Measurements from ENCODE around the gene EFEMP2. TPM values are rescaled to one million over a fixed set of nuclear protein-coding genes. Genes with fewer than 3 reads are reported as not detected.

Gene EFEMP2
- total RNA-seq, 3 donors from 2014 or later = 34.5 to 75.0 (median 57.0) TPM

DNA sequence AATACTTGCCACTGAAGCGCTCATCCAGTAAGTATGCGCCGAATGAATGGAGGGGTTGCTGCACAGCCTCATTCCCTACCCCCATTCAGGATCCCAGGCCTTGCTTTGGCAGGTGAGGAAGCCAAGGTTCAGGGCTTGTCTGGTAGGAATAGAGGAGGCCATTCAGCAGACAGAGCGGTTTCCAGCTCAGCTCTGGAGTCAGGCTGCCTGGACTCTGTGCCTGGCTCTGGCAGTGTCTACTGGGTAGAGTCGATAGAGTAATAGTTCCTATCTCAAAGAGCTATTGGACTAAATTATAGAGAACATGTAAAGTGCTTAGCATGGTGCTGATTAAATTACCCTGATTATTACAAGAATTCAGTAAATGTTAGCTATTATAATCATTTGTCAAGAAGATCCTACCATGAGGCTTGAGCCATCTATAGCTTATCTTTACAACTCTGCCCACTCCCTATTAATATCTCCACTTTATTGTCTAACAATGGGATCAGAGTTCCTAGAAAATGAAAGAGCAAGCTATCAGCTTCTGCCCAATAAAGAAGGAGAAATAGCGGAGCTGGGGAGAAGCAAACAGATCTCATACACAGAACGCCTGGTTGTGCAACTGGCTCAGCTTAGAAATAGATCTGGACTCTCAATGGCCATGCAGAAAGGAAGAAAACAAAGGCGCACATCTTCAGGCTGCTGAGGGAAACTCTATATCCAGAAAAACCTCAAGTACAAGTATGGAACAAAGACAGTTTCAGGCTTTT, 45.4 kb downstream of the EFEMP2 start:
- no peaks in the 10 kb centered on the region for H3K27me3 ChIP-seq

DNA sequence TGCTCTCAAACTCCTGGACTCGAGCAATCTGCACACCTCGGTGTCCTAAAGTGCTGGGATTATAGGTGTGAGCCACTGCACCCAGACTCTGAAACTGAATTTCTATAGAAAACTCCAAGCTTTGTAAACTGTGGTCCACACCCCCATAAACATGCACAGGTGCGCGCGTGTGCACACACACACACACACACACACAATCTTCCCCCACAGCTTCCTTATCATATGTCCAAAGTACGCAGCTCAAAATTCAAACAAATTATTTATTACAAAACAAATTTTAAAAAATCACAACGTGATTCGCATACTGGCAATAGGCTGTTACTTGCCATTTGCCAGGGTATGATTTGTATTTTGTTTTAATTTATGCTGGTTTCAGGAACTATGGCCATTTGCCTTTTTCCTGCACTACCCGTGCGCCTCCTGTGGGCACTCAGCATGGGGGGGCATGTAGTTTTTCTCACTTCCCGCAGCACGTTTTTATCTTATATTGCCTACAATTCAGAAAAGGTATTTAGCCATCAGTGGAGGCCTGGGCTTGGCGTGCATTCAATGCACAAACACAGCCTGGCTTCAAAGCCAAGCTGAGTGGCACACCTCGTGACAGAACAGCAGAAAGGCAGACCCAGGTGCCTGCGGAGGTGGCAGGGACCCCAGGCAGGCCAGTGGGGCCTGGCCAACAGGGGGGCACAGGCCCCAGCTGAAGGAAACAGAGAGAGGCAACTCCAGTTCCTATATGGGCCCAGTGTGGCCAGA, 49.6 kb downstream of the EFEMP2 start:
- no peak for TF ChIP-seq POLR2AphosphoS5 (IDR thresholded peaks at IDR 0.05)
- TF ChIP-seq, protein P1, sequence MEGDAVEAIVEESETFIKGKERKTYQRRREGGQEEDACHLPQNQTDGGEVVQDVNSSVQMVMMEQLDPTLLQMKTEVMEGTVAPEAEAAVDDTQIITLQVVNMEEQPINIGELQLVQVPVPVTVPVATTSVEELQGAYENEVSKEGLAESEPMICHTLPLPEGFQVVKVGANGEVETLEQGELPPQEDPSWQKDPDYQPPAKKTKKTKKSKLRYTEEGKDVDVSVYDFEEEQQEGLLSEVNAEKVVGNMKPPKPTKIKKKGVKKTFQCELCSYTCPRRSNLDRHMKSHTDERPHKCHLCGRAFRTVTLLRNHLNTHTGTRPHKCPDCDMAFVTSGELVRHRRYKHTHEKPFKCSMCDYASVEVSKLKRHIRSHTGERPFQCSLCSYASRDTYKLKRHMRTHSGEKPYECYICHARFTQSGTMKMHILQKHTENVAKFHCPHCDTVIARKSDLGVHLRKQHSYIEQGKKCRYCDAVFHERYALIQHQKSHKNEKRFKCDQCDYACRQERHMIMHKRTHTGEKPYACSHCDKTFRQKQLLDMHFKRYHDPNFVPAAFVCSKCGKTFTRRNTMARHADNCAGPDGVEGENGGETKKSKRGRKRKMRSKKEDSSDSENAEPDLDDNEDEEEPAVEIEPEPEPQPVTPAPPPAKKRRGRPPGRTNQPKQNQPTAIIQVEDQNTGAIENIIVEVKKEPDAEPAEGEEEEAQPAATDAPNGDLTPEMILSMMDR (IDR thresholded peaks at IDR 0.05) = no peak
- TF ChIP-seq POLR2A (IDR thresholded peaks at IDR 0.05) = no peak
- Histone ChIP-seq H3K36me3 (no peaks in the 10 kb centered on the region), H3K4me1 (no peaks in the 10 kb centered on the region), H3K4me3 (no peak overlapping the region), H3K9me3 (no peaks in the 10 kb centered on the region), H3K27ac (no peak overlapping the region), H3K27me3 (no peaks in the 10 kb centered on the region)
- no peak for DNase-seq (ENCODE audit: low spot score in 2 of 2)
- intact Hi-C loops (cut with DNase I; ENCODE audit: low total_unique reads) = no loop called here

More for the DNA sequence above, 45.4 kb downstream of the EFEMP2 start:
- no peaks in the 10 kb centered on the region for H3K9me3 ChIP-seq
- no peaks in the 10 kb centered on the region for H3K4me1 ChIP-seq
- H3K4me3 ChIP-seq = no peak overlapping the region
- H3K27ac ChIP-seq = no peak overlapping the region
- TF ChIP-seq, protein P1 (IDR thresholded peaks at IDR 0.05) = no peak
- TF ChIP-seq POLR2A (IDR thresholded peaks at IDR 0.05) (no peak), POLR2AphosphoS5 (IDR thresholded peaks at IDR 0.05) (no peak)
- intact Hi-C loops (cut with DNase I; ENCODE audit: low total_unique reads) = no loop called here
- DNase-seq (ENCODE audit: low spot score in 2 of 2) = no peak
- H3K36me3 ChIP-seq = no peaks in the 10 kb centered on the region

DNA sequence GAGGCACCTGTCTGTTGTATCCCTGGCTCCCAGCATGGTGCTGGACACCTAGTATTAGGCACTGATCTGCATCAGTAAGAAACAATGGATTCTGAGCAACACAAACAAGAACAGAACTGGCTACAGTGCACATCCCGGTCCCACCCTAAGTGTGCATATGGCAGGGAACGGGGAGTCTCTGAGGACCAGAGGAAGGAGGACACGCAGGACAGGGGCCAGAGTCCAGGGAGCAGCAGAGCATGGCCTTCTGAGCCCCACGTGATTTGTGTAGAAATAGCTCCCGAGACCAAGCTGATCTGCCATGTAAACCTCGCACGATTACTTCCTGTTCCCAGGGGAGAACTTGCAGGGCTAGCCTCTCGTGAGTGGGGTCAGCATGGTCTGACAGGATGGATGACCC, 51.5 kb downstream of the EFEMP2 start:
- TF ChIP-seq, protein P1 (IDR thresholded peaks at IDR 0.05) = no peak
- TF ChIP-seq POLR2AphosphoS5 (IDR thresholded peaks at IDR 0.05) (no peak), POLR2A (IDR thresholded peaks at IDR 0.05) (no peak)
- intact Hi-C loops (cut with DNase I; ENCODE audit: low total_unique reads) = no loop called here
- H3K4me1 ChIP-seq = no peaks in the 10 kb centered on the region

DNA sequence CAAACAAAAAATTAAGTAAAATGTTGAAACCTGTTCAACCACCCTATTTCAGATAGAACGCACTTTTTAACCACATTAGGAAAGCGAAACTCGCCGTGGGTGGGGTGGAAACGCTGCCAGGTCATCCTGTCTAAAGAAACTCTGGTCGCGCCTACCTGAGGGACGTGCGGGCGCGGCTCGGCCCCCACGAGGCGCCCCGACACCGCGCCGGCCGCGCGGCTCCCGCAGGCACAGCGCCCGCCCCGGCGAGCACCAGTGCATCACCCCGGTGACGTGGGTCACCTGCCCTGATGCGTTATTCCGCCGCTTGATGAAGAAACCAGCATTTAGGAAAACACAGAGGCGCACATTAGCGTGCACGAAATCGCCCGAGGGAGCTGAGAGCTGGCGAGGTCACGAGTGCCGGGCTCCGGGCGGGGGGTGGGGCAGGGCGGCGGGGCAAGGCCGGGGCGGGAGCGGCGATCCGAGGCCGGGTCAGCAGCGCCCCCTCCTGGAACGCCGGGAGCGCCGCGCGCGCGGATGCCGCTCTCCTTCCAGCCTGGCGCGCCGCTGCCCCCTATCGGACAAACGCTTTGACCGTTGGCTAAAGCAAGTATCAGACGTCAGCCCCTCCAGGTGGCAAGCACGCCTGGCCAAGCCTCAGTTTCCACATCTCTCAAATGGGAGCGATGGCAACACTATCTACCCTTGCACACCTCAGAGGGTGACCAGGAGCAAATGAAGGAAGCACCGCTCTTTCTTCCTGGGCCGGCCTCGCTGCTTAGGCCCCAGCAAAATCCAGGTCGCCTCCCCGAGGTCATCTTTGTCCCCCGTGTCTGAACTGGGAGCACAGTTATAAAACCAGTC, 54.5 kb downstream of the EFEMP2 start:
- peak overlapping the region; percentile 91 to 92 for H3K27ac ChIP-seq
- DNase-seq (ENCODE audit: low spot score in 2 of 2) = peak; percentile 85 to 97
- intact Hi-C loops (cut with DNase I; ENCODE audit: low total_unique reads) = loop anchor here (5.0 kb wide), 1 partner anchor 106 kb away; the partner anchor contains the start of gene KAT5

More for the DNA sequence above, 51.5 kb downstream of the EFEMP2 start:
- Histone ChIP-seq H3K27ac (no peak overlapping the region), H3K9me3 (no peaks in the 10 kb centered on the region), H3K27me3 (no peaks in the 10 kb centered on the region), H3K4me3 (no peak overlapping the region), H3K36me3 (no peaks in the 10 kb centered on the region)
- DNase-seq (ENCODE audit: low spot score in 2 of 2) = no peak

More for the DNA sequence above, 54.5 kb downstream of the EFEMP2 start:
- H3K36me3 ChIP-seq = no peaks in the 10 kb centered on the region
- no peak for TF ChIP-seq POLR2A (IDR thresholded peaks at IDR 0.05)
- peak; percentile 30 to 80 (median 65) for TF ChIP-seq POLR2AphosphoS5 (IDR thresholded peaks at IDR 0.05)
- TF ChIP-seq, protein P1 (IDR thresholded peaks at IDR 0.05) = peak; percentile 97 to 98 (median 97)
- no peaks in the 10 kb centered on the region for H3K27me3 ChIP-seq
- no peaks in the 10 kb centered on the region for H3K9me3 ChIP-seq
- peaks cover 0 to 14% of the 10 kb centered on the region in 2 donors for H3K4me1 ChIP-seq
- peak overlapping the region; percentile 51 to 87 (median 72) for H3K4me3 ChIP-seq
